Kidney (tissue), 14 donors: ENCODE measurements around the gene GLS. TPM values are rescaled to one million over a fixed set of nuclear protein-coding genes. Genes with fewer than 3 reads are reported as not detected.

Experiments
- DNase-seq, 5 donors: peaks; one replicate each; pipeline ENCODE4 v3.0.0-alpha.2; 2013 to 2020
- FAIRE-seq: peaks from 2 replicates; lab custom pipeline; 2012; peaks lifted over from hg19 to GRCh38; lab: Jason Lieb, UNC
- H3K27ac ChIP-seq, 2 donors: one replicate each; pipeline ENCODE4 v1.7.0; 2013; ENCODE audit warnings: low read depth in 2 of 2, low read length in 2 of 2, inconsistent platforms in 1 of 2
- H3K27me3 ChIP-seq: one replicate; pipeline ENCODE4 v1.7.1; 2013; ENCODE audit warnings: low read length, inconsistent platforms; ENCODE audit not compliant: control insufficient read depth, insufficient read depth
- H3K36me3 ChIP-seq, 3 donors: one replicate each; pipeline versions ENCODE4 v1.7.0 to v1.7.1; 2013; ENCODE audit warnings: low read length in 3 of 3, control low read depth in 1 of 3, inconsistent platforms in 1 of 3; ENCODE audit not compliant: insufficient read depth in 3 of 3, control insufficient read depth in 2 of 3
- H3K4me1 ChIP-seq, 3 donors: one replicate each; pipeline versions ENCODE4 v1.7.0 to v1.7.1; 2013; ENCODE audit warnings: low read length in 3 of 3, inconsistent platforms in 1 of 3, low read depth in 1 of 3; ENCODE audit not compliant: control insufficient read depth in 2 of 3, insufficient read depth in 2 of 3
- H3K4me3 ChIP-seq, 3 donors: one replicate each; pipeline versions ENCODE4 v1.7.0 to v1.8.1; 2013; ENCODE audit warnings: low read length in 3 of 3, control low read depth in 1 of 3, inconsistent platforms in 1 of 3
- H3K9ac ChIP-seq, 3 donors: one replicate each; pipeline versions ENCODE4 v1.7.0 to v1.7.1; 2013; ENCODE audit warnings: low read length in 3 of 3, control low read depth in 1 of 3, inconsistent platforms in 1 of 3
- H3K9me3 ChIP-seq, 3 donors: one replicate each; pipeline versions ENCODE4 v1.7.0 to v1.7.1; 2013; ENCODE audit warnings: low read length in 3 of 3, control low read depth in 1 of 3, inconsistent platforms in 1 of 3; ENCODE audit not compliant: control insufficient read depth in 2 of 3, insufficient read depth in 1 of 3
- CTCF ChIP-seq: IDR thresholded peaks from 3 replicates; pipeline ENCODE4 v1.5.1; 2012; ENCODE audit warnings: mild to moderate bottlenecking, moderate library complexity, borderline replicate concordance; ENCODE audit not compliant: insufficient read depth; ENCODE audit errors: extremely low read depth
- intact Hi-C: fragments of 100-400 bp; cut with DNase I; formaldehyde crosslinking; loops from one replicate; pipeline ENCODE4 v1.11.1; 2022
- polyA plus RNA-seq: library from polyadenylated mRNA; stranded (reverse); fragments of 350-450 nt; fragmentation: Illumina TruSeq; extraction: RNeasy Lipid Tissue Mini Kit (QIAGEN cat#74804); gene quantifications from one replicate; pipeline ENCODE4 v1.2.3, GENCODE V29; 2014; ENCODE audit warnings: low read depth, low replicate concordance; ENCODE audit not compliant: insufficient read depth
- total RNA-seq: library from RNA; stranded (reverse); fragmentation: NEBNext Ultra II Directional; extraction: Animal tissue kit (Norgen Biotek cat#: 25700); gene quantifications from one replicate; pipeline ENCODE4 v1.2.1, GENCODE V29; 2021
- donor health status: control.
- donor health status: control.
- donor health status: control.
- donor health status: control.
- donor health status: control.
- donor health status: DM: yes; HTN: yes; CAD: no.
- donor health status: Normal renal cell carcinoma (clear cell type).

Gene GLS
- total and polyA plus RNA-seq, 2 donors from 2014 or later = 196 to 230 TPM

GRCh38 chr2:190999949-191000665 is 119.5 kb downstream of the GLS start:
- no peak for TF ChIP-seq CTCF
- Histone ChIP-seq H3K9me3 (no peaks in the 10 kb centered on the region), H3K36me3 (peaks cover 33 to 74% (median 57%) of the 10 kb centered on the region in 3 donors), H3K9ac (no peak overlapping the region), H3K27me3 (no peaks in the 10 kb centered on the region), H3K4me3 (no peak overlapping the region), H3K4me1 (no peaks in the 10 kb centered on the region), H3K27ac (no peak overlapping the region)
- intact Hi-C loops = no loop called here
- DNase-seq (no peak), FAIRE-seq (no peak)

GRCh38 chr2:191001032-191001431 is 120.4 kb downstream of the GLS start:
- FAIRE-seq (no peak), DNase-seq (no peak)
- no peaks in the 10 kb centered on the region for H3K27me3 ChIP-seq
- no peaks in the 10 kb centered on the region for H3K4me1 ChIP-seq
- no peak overlapping the region for H3K27ac ChIP-seq
- no peaks in the 10 kb centered on the region for H3K9me3 ChIP-seq
- H3K4me3 ChIP-seq = no peak overlapping the region
- H3K36me3 ChIP-seq = peaks cover 30 to 74% (median 61%) of the 10 kb centered on the region in 3 donors
- no peak for TF ChIP-seq CTCF
- no peak overlapping the region for H3K9ac ChIP-seq
- intact Hi-C loops = no loop called here

GRCh38 chr2:191001624-191002023 is 121.0 kb downstream of the GLS start:
- no peaks in the 10 kb centered on the region for H3K9me3 ChIP-seq
- H3K36me3 ChIP-seq = peaks cover 32 to 75% (median 62%) of the 10 kb centered on the region in 3 donors
- intact Hi-C loops = no loop called here
- H3K27ac ChIP-seq = no peak overlapping the region
- no peak overlapping the region for H3K4me3 ChIP-seq
- TF ChIP-seq CTCF = no peak
- no peak overlapping the region for H3K9ac ChIP-seq
- H3K4me1 ChIP-seq = no peaks in the 10 kb centered on the region
- FAIRE-seq (no peak), DNase-seq (no peak)
- H3K27me3 ChIP-seq = no peaks in the 10 kb centered on the region
